GM18499 (cell line): ENCODE measurements around the gene DKKL1.

Experiments
- ATAC-seq: cut with Tn5 transposase; IDR thresholded peaks from one replicate; pipeline ENCODE4 v1.9.1; 2021; ENCODE audit warnings: moderate number of reproducible peaks; ENCODE audit not compliant: insufficient read depth, unreplicated experiment

Gene DKKL1

GRCh38 chr19:49337267-49338022 lies 26.2 kb upstream of the DKKL1 start:
- no peak for ATAC-seq

DNA sequence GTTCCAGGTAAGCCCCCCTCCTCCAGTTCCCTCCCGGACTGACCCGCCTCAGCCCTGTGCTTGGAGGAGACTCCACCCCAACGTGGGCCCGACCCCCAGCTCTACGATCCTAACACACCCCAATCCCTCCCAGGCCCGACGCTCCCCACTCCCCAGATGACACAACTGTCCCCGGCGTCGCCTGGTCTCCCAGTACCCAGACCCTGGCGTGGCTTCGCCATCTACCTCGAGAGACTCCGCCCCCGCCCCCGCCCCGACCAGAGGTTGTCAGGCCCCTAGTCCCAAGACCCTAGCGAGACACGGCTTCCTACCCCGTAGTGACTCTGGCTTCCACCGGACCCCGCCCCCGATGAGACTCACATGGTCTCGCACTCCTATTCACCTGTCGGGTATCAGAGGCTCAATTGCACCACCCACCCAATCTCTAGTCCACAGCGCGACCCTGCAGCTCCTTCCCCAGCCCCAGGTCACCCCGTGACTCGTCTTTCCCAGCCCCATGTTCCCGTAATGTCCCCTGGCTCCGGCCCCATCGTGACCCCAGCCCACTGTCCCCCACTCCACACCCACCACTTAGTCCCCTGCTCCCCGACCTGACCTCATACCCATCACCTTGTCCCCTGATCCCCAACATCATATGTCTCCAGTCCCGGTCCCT lies 25.5 kb upstream of the DKKL1 start:
- ATAC-seq, result no peak

- no peak for ATAC-seq
Measured at GRCh38 chr19:49338691-49339300, 24.9 kb upstream of the DKKL1 start.

- ATAC-seq, result no peak
Measured at GRCh38 chr19:49339301-49340068, 24.2 kb upstream of the DKKL1 start.

DNA sequence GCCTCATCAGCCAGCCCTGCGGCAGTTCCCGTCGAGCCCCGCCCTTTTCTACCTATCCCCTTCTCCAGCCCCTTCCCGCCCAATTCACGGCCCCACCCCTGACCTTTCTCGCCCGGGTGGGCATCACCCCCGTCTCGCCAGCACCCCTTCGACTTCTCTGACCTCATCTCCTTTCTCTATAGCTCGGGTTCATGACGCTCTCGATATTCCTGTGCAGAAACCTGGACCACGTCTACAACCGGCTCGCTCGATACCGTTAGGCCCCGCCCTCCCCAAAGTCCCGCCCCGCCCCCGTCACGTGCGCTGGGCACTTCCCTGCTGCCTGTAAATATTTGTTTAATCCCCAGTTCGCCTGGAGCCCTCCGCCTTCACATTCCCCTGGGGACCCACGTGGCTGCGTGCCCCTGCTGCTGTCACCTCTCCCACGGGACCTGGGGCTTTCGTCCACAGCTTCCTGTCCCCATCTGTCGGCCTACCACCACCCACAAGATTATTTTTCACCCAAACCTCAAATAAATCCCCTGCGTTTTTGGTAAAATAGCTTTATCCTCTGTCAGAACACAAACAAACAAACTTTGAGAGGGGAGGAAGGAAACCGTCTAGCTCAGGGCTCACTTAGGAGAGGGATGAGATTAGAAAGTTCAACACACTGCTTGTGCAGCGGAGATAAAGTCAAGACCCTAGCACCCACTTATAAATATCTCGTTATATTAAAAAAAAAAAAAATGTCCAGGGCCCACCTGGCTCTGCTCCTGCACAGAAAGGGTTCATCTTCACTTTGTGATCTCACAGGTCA lies 23.4 kb upstream of the DKKL1 start:
- ATAC-seq, result peak; percentile 48

- ATAC-seq, result no peak
Measured at GRCh38 chr19:49340865-49341718, 22.6 kb upstream of the DKKL1 start.

- no peak for ATAC-seq
Measured at GRCh38 chr19:49342291-49342721, 21.4 kb upstream of the DKKL1 start.

GRCh38 chr19:49343123-49343522 lies 20.6 kb upstream of the DKKL1 start:
- ATAC-seq, result no peak

DNA sequence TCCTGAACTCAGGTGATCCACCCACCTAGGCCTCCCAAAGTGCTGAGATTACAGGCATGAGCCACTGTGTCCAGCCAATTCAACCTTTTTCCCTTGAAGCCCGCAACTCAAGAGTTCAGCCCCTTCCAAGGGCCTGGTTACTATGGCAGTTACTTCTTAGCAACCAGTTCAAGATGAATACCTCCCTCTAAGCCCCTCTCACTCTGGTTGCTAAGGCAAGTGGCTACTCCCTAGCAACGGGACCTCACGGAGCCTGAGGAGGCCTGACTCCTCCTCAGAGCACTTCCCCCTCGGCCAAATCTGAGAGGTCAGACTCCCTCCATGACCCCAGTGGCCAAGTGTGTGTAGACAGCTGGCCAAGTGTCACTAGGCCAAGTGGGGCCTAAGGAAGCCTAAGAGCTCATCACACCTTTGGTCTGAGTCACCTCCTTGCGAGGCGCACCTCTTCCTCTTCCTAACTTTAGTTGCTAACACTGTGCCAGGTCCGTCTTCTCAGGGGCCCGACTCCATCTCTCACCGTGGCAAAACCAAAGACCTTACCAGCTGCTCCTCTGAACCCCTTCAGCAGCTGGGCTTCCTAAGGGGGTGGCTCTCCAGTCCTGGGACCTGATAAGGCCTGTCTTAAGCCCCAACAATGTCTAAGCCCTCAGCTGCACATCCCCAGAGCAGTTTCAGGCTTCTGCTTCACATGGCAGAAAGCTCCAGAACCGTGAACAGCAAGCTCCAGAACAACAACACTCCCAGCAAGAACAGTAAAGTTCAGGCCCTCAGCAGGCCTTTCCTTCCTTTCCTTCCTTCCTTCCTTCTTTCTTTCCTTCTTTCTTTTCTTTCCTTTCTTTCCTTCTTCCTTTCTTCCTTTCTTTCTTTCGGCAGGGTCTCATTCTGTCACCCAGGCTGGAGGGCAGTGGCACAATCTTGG lies 18.9 kb upstream of the DKKL1 start:
- no peak for ATAC-seq

DNA sequence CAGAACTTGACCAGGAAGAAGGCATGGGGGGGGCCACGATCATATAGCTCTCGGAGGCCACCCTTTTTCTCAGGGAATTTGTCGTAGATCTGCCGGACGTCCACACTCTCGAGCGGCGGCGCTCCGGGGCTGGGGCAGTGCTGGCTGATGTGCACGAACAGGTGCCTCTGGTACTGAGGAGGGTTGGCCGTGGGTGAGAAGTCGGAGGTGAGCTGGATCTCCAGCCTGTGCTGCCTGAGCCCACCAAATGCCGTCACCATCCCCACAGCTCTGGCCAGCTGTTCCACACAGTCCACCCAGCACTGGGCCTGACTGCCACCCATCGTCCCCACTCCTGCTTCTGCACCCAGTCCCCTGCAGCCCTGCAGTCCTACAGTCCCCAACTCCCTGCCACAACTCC lies 16.5 kb upstream of the DKKL1 start:
- no peak for ATAC-seq

- no peak for ATAC-seq
Measured at GRCh38 chr19:49347835-49348234, 15.8 kb upstream of the DKKL1 start.

- no peak for ATAC-seq
Measured at GRCh38 chr19:49348305-49349189, 15.1 kb upstream of the DKKL1 start.

DNA sequence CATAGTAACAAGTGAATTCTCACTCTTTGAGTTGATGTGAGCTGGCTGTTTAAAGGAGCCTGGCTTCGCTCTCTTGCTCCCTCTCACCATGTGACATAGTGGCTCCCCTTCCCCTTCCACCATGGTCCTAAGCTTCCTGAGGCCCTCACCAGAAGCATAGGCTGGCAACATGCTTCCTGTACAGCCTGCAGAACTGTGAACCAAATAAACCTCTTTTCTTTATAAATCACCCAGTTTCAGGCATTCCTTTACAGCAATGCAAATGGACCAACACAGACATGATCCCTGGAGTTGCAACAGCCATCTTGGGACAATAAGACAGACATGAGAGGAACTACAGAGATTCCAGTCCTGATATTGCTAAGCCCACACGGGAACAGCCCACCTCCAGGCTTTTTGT lies 14.1 kb upstream of the DKKL1 start:
- ATAC-seq, result no peak

- ATAC-seq, result no peak
Measured at GRCh38 chr19:49355909-49356353, 7.7 kb upstream of the DKKL1 start.

DNA sequence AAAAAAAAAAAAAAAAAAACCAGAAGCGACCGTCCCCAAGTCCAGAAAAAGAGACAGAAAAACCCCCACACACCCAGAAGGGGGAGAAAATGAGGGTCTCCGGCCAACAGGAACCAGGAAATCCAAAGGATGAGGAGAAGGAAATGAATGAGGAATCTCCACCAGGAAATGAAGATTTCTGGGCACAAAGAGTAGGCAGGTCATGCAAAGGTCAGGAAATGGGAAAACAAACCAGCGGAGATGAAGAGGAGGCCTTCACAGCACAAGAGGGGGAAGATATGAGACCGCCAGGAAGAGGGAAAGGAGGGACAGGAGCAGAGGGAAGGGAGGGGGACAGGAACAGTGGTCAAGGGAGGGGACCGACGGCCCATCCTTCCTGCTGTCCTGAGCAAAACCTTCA lies 7.3 kb upstream of the DKKL1 start:
- ATAC-seq, result no peak

DNA sequence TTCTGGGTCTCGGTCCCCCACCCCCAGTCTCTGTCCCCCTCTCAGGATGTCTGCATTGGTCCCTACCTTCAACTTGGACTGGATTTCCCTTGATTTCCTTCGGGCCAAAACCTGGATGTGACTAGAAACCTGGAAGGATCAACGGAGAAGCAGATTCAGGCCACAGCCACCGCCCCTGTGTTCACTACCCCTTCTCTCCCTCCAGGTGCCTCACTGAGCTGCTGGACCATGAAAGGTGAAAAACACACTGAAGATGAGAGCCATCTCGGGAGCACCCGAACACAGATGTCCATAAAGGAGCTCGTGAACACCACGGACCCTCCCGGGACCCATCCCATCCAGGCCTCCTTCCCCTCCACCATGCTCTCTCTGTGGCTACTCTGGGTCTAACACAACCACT lies 6.5 kb upstream of the DKKL1 start:
- no peak for ATAC-seq
